ENCODE data around the gene PPP3R1. TPM values are rescaled to one million over a fixed set of nuclear protein-coding genes. Genes with fewer than 3 reads are reported as not detected.

The PPP3R1 gene
- polyA plus RNA-seq, 1 donor (not counting 4 experiments of a cell fraction or from before 2014, with no cell fraction given): 21.6 TPM

DNA sequence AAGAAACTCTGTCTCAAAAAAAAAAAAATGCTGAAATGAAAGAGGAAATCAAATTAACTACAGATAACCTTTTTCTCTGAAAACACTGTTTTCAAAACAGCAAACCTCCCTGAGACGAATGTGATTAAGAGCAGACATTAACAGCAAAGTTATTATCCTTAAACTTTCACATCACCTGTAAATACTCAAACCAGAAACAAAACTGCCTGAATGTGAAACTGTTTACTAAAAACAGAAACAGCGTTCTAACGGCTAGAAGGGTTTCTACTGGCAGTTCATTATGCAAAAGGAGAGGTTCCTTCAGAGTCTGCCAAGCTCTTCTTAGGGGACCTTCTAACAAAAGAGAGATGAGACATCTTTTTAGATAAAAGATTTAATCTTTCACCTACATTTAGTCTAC is 48.7 kb downstream of the PPP3R1 start:
- Histone ChIP-seq H3K9ac (ENCODE audit: control insufficient read depth, extremely low read depth, insufficient read depth, low read length) (no peak overlapping the region), H4K20me1 (ENCODE audit: control insufficient read depth, extremely low read depth, insufficient read depth, low read length) (no peaks in the 10 kb centered on the region), H3K4me2 (ENCODE audit: control insufficient read depth, extremely low read depth, insufficient read depth, low read depth, low read length) (no peak overlapping the region), H3K4me1 (ENCODE audit: control insufficient read depth, extremely low read depth, insufficient read depth, low read length) (no peaks in the 10 kb centered on the region), H2AFZ (ENCODE audit: control insufficient read depth, low read length) (no peak overlapping the region), H3K9me1 (ENCODE audit: control insufficient read depth, extremely low read depth, insufficient read depth, low read length) (no peaks in the 10 kb centered on the region), H3K9me3 (ENCODE audit: control insufficient read depth, low read depth, low read length) (no peaks in the 10 kb centered on the region), H3K27me3 (ENCODE audit: control insufficient read depth, extremely low read depth, insufficient read depth, low read length) (no peaks in the 10 kb centered on the region), H3K27ac (ENCODE audit: control insufficient read depth, insufficient read depth, low read length) (no peak overlapping the region), H3K79me2 (ENCODE audit: control insufficient read depth, insufficient read depth, low read length) (peaks cover 89% of the 10 kb centered on the region), H3K4me3 (ENCODE audit: control insufficient read depth in 2 of 3, extremely low read depth in 1 of 3, insufficient read depth in 2 of 3, low read depth in 1 of 3, low read length in 3 of 3) (no peak overlapping the region), H3K36me3 (ENCODE audit: control insufficient read depth in 2 of 2, extremely low read depth in 1 of 2, insufficient read depth in 2 of 2, low read length in 2 of 2) (no peaks in the 10 kb centered on the region)
- dilution Hi-C loops (cut with MboI; ENCODE audit: extremely low pct_ligation_motif_present, low sequenced_read_pairs): no loop called here
- TF ChIP-seq EZH2 (IDR thresholded peaks at IDR 0.05; ENCODE audit: low read length): no peak
- TF ChIP-seq, protein P1, sequence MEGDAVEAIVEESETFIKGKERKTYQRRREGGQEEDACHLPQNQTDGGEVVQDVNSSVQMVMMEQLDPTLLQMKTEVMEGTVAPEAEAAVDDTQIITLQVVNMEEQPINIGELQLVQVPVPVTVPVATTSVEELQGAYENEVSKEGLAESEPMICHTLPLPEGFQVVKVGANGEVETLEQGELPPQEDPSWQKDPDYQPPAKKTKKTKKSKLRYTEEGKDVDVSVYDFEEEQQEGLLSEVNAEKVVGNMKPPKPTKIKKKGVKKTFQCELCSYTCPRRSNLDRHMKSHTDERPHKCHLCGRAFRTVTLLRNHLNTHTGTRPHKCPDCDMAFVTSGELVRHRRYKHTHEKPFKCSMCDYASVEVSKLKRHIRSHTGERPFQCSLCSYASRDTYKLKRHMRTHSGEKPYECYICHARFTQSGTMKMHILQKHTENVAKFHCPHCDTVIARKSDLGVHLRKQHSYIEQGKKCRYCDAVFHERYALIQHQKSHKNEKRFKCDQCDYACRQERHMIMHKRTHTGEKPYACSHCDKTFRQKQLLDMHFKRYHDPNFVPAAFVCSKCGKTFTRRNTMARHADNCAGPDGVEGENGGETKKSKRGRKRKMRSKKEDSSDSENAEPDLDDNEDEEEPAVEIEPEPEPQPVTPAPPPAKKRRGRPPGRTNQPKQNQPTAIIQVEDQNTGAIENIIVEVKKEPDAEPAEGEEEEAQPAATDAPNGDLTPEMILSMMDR (optimal IDR thresholded peaks at IDR 0.05 in 1 of 3, IDR thresholded peaks at IDR 0.05 in 1 of 3, conservative IDR thresholded peaks at IDR 0.05 in 1 of 3; ENCODE audit: extremely low read depth in 1 of 3, insufficient read depth in 2 of 3, low read length in 3 of 3): no peak
- FAIRE-seq: no peak
- no peak for DNase-seq (ENCODE audit: low read depth, low spot score)

- no peak overlapping the region for H3K4me3 ChIP-seq (ENCODE audit: control insufficient read depth in 2 of 3, extremely low read depth in 1 of 3, insufficient read depth in 2 of 3, low read depth in 1 of 3, low read length in 3 of 3)
- no peaks in the 10 kb centered on the region for H3K27me3 ChIP-seq (ENCODE audit: control insufficient read depth, extremely low read depth, insufficient read depth, low read length)
- TF ChIP-seq, protein P1 (optimal IDR thresholded peaks at IDR 0.05 in 1 of 3, IDR thresholded peaks at IDR 0.05 in 1 of 3, conservative IDR thresholded peaks at IDR 0.05 in 1 of 3; ENCODE audit: extremely low read depth in 1 of 3, insufficient read depth in 2 of 3, low read length in 3 of 3): no peak
- TF ChIP-seq EZH2 (IDR thresholded peaks at IDR 0.05; ENCODE audit: low read length): no peak
- no peak overlapping the region for H2AFZ ChIP-seq (ENCODE audit: control insufficient read depth, low read length)
- FAIRE-seq: no peak
- no peak overlapping the region for H3K9ac ChIP-seq (ENCODE audit: control insufficient read depth, extremely low read depth, insufficient read depth, low read length)
- no peaks in the 10 kb centered on the region for H4K20me1 ChIP-seq (ENCODE audit: control insufficient read depth, extremely low read depth, insufficient read depth, low read length)
- H3K27ac ChIP-seq (ENCODE audit: control insufficient read depth, insufficient read depth, low read length): no peak overlapping the region
- dilution Hi-C loops (cut with MboI; ENCODE audit: extremely low pct_ligation_motif_present, low sequenced_read_pairs): no loop called here
- no peak for DNase-seq (ENCODE audit: low read depth, low spot score)
- no peak overlapping the region for H3K4me2 ChIP-seq (ENCODE audit: control insufficient read depth, extremely low read depth, insufficient read depth, low read depth, low read length)
- H3K4me1 ChIP-seq (ENCODE audit: control insufficient read depth, extremely low read depth, insufficient read depth, low read length): no peaks in the 10 kb centered on the region
- no peaks in the 10 kb centered on the region for H3K9me1 ChIP-seq (ENCODE audit: control insufficient read depth, extremely low read depth, insufficient read depth, low read length)
- peaks cover 82% of the 10 kb centered on the region for H3K79me2 ChIP-seq (ENCODE audit: control insufficient read depth, insufficient read depth, low read length)
- H3K9me3 ChIP-seq (ENCODE audit: control insufficient read depth, low read depth, low read length): no peaks in the 10 kb centered on the region
- H3K36me3 ChIP-seq (ENCODE audit: control insufficient read depth in 2 of 2, extremely low read depth in 1 of 2, insufficient read depth in 2 of 2, low read length in 2 of 2): no peaks in the 10 kb centered on the region
These were observed 52.1 kb downstream of the PPP3R1 start for GRCh38 chr2:68200157-68200787.

Measured in keratinocyte (primary cell).